Muscle layer of colon (tissue), 2 donors: ENCODE data around the gene PRDM16.

Source experiments
- H3K27ac ChIP-seq: one replicate; pipeline ENCODE4 v1.7.0; 2013; ENCODE audit warnings: low read depth, mild to moderate bottlenecking, low read length, moderate library complexity
- H3K27me3 ChIP-seq, 2 donors: one replicate each; pipeline ENCODE4 v1.7.0; 2013; ENCODE audit warnings: low read length in 2 of 2, mild to moderate bottlenecking in 2 of 2; ENCODE audit not compliant: insufficient read depth in 2 of 2, control insufficient read depth in 1 of 2
- H3K36me3 ChIP-seq: one replicate; pipeline ENCODE4 v1.7.0; 2013; ENCODE audit warnings: mild to moderate bottlenecking, low read length; ENCODE audit not compliant: insufficient read depth
- H3K4me1 ChIP-seq: one replicate; pipeline ENCODE4 v1.7.0; 2013; ENCODE audit warnings: mild to moderate bottlenecking, low read length; ENCODE audit not compliant: insufficient read depth
- H3K4me3 ChIP-seq, 2 donors: one replicate each; pipeline ENCODE4 v1.7.0; 2013; ENCODE audit warnings: low read length in 2 of 2, low read depth in 1 of 2, mild to moderate bottlenecking in 1 of 2, moderate library complexity in 1 of 2
- H3K9ac ChIP-seq: one replicate; pipeline ENCODE4 v1.7.0; 2013; ENCODE audit warnings: low read length
- H3K9me3 ChIP-seq: one replicate; pipeline ENCODE4 v1.7.0; 2013; ENCODE audit warnings: mild to moderate bottlenecking, low read length
- donor health status: abdominal sarcoma.
- donor health status: Adenocarcinoma of cecum.

PRDM16 gene

GRCh38 chr1:3115275-3116149, 46.5 kb downstream of the PRDM16 start:
- Histone ChIP-seq H3K9me3 (no peaks in the 10 kb centered on the region), H3K27me3 (peaks cover 0 to 29% of the 10 kb centered on the region in 2 donors), H3K36me3 (no peaks in the 10 kb centered on the region), H3K4me1 (no peaks in the 10 kb centered on the region), H3K27ac (no peak overlapping the region), H3K9ac (no peak overlapping the region), H3K4me3 (no peak overlapping the region)

GRCh38 chr1:3116150-3116510, 47.1 kb downstream of the PRDM16 start:
- H3K9me3 ChIP-seq: no peaks in the 10 kb centered on the region
- no peaks in the 10 kb centered on the region for H3K4me1 ChIP-seq
- H3K27me3 ChIP-seq: peaks cover 0 to 25% of the 10 kb centered on the region in 2 donors
- no peaks in the 10 kb centered on the region for H3K36me3 ChIP-seq
- no peak overlapping the region for H3K9ac ChIP-seq
- no peak overlapping the region for H3K27ac ChIP-seq
- H3K4me3 ChIP-seq: no peak overlapping the region

DNA sequence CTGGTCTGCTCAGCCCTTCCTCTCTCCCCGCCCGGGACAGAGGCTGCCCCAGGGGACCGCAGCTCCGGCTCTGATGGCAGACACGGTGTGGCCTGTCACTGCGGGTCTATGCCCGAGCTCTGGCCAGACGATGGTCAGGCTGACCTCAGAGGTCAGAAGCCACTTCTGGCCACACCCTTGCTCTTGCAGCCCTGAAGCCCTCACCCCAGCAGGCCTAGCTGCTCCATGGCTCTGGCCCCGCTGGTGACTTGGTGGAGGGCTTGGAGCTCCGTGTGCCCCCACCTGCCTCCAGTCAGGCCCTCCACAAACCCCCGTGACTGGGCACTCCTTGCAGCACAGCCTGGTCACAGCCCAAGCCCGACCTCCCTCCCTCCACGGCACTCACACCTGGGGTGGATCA, 47.6 kb downstream of the PRDM16 start:
- H3K36me3 ChIP-seq: no peaks in the 10 kb centered on the region
- peaks cover 0 to 24% of the 10 kb centered on the region in 2 donors for H3K27me3 ChIP-seq
- no peak overlapping the region for H3K9ac ChIP-seq
- H3K9me3 ChIP-seq: no peaks in the 10 kb centered on the region
- H3K4me3 ChIP-seq: no peak overlapping the region
- no peaks in the 10 kb centered on the region for H3K4me1 ChIP-seq
- no peak overlapping the region for H3K27ac ChIP-seq

DNA sequence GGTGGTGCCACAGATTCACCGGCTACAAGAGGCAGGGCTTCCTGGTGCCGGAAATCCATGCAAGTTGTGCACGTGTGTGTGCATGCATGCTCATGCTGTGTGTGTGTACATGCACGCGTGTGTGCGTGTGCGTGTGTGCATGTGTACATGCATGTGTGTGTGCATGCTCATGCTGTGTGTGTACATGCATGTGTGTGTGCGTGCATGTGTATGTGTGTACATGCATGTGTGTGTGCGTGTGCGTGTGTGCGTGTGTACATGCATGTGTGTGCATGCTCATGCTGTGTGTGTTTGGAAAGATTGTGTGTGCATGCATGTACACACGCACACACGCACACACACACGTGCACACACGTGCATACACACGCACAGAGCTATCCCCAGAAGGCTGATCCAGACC, 48.9 kb downstream of the PRDM16 start:
- H3K4me3 ChIP-seq: no peak overlapping the region
- H3K27ac ChIP-seq: no peak overlapping the region
- no peaks in the 10 kb centered on the region for H3K9me3 ChIP-seq
- no peaks in the 10 kb centered on the region for H3K4me1 ChIP-seq
- H3K36me3 ChIP-seq: no peaks in the 10 kb centered on the region
- no peak overlapping the region for H3K9ac ChIP-seq
- H3K27me3 ChIP-seq: peaks cover 0 to 18% of the 10 kb centered on the region in 2 donors

DNA sequence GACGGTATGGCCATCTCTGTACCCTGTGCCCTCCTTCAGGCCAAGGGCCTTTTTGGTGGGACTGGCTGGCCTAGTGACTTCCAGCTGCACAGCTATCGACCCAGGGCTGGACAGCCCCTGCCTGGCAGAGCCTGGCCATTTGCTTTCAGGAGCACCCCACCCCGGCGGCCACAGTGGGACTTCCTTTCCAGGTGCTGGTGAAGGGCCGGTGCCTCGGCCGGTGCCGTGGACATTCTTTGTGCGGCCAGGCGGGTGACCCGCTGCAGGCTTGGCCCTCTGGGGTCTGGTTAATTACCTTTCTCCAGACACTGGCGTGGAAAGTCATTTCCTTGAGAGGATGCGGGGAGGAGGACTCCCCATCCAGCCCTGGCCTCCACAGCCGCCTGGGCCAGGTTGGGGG, 50.1 kb downstream of the PRDM16 start:
- Histone ChIP-seq H3K4me1 (no peaks in the 10 kb centered on the region), H3K9me3 (no peaks in the 10 kb centered on the region), H3K9ac (no peak overlapping the region), H3K36me3 (no peaks in the 10 kb centered on the region), H3K27ac (no peak overlapping the region), H3K4me3 (no peak overlapping the region), H3K27me3 (peaks cover 0 to 18% of the 10 kb centered on the region in 2 donors)

DNA sequence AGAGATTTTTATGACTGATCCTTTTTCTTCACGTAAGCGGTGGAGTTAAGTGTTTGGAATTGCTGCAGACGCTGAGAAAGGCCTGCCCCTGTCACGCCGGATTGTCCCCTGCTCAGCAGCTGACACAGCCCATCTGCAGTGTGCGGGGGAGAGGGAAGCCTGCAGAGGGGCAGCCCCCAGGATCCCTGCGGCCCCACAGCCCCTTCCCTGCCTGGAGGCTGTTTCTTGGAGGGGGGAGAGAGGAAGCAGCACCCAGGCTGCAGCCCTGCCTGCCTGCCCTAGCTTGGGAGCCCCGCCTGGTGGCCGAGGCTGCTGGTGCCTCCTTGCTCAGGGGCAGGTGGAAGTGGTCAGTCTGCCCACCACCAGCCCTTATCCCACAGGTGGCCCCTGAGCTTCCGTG, 50.7 kb downstream of the PRDM16 start:
- Histone ChIP-seq H3K4me3 (no peak overlapping the region), H3K4me1 (no peaks in the 10 kb centered on the region), H3K27me3 (peaks cover 0 to 18% of the 10 kb centered on the region in 2 donors), H3K9me3 (no peaks in the 10 kb centered on the region), H3K36me3 (no peaks in the 10 kb centered on the region), H3K27ac (no peak overlapping the region), H3K9ac (no peak overlapping the region)

DNA sequence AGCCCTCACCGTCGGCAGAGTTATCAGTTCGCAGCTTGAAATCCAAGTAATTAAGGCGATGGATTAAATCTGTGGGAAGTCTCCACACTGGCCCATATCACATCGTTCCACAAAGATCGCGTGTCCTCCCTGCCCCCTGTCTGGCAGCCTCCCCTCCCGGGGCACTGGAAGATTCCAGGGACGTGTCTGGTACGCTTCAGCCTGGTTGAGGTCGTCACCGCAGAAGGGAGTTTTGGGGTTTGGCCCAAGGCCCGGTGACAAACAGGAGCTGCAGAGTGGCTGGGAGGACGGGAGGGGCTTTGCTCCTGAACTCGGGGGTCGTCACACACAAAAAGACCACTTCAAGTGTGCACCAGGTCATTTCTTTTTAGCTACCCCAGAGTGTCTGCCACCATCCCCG, 51.1 kb downstream of the PRDM16 start:
- Histone ChIP-seq H3K9me3 (no peaks in the 10 kb centered on the region), H3K4me3 (no peak overlapping the region), H3K4me1 (no peaks in the 10 kb centered on the region), H3K9ac (no peak overlapping the region), H3K27me3 (peaks cover 0 to 18% of the 10 kb centered on the region in 2 donors), H3K27ac (no peak overlapping the region), H3K36me3 (no peaks in the 10 kb centered on the region)

- no peak overlapping the region for H3K27ac ChIP-seq
- H3K27me3 ChIP-seq: peaks cover 0 to 14% of the 10 kb centered on the region in 2 donors
- H3K9me3 ChIP-seq: no peaks in the 10 kb centered on the region
- H3K4me1 ChIP-seq: no peaks in the 10 kb centered on the region
- no peak overlapping the region for H3K9ac ChIP-seq
- no peak overlapping the region for H3K4me3 ChIP-seq
- no peaks in the 10 kb centered on the region for H3K36me3 ChIP-seq
Observed at GRCh38 chr1:3120994-3121393, 52.0 kb downstream of the PRDM16 start.

DNA sequence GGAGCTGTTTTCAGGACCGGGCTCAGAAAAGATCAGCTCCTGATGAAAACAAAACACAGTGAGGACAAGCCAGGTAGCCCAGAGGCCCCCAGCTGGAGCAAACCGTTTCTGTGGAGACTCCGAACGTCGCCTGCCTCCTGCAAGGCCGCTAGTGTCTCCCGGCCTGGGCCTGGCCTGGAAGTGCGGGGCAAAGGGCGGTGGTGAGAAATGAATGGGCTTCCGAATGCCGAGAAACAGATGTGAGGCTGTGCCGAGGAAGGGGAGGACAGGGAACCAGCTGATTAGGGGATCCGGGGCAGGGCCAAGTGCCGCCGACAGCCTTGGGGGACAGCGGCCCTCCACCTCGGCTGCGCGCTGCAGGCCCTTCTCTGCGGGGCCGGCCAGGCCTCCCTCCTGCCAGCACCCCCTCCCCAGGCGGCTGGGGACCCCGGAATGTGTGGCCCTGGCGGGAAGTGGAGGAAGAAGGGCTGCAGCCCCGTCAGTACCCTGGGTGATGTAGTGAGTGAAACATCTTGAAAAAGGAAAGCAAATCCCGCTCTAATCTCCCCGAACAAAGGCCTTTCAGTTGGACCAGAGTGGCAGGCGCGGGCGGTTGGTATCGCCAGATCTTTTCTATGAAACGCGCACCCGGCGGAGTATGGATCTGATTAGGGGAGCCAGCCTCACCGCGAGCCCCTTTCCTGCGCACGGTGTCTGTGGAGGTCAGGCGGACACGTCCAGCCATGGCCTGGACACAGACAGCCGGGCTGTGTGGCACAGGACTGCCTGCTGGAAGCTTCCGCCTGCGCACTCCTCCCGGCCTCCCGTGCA, 52.6 kb downstream of the PRDM16 start:
- H3K4me3 ChIP-seq: no peak overlapping the region
- no peak overlapping the region for H3K27ac ChIP-seq
- no peak overlapping the region for H3K9ac ChIP-seq
- H3K9me3 ChIP-seq: no peaks in the 10 kb centered on the region
- no peaks in the 10 kb centered on the region for H3K36me3 ChIP-seq
- H3K4me1 ChIP-seq: peaks cover 4% of the 10 kb centered on the region
- H3K27me3 ChIP-seq: peaks cover 0 to 14% of the 10 kb centered on the region in 2 donors

DNA sequence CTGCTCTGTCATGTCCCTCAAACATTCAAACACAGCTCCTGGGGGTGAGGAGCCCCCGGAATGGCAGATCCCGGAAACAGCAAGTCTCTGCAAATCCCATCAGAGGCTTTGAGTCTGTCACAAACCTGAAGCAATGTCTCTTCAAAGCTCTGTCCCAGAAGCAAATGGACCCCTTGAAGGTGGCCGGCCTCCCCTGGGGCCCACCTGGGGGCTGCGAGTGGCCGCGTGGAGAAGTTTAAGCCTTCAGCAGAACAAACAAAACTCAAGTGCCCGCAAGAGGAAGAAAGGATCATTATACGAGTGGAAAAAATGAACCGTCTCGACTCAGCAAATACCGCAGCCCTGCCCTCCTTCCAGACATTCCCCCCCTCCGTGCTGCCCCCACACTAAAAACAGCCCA, 53.3 kb downstream of the PRDM16 start:
- no peak overlapping the region for H3K27ac ChIP-seq
- H3K9ac ChIP-seq: no peak overlapping the region
- H3K27me3 ChIP-seq: peaks cover 0 to 14% of the 10 kb centered on the region in 2 donors
- no peak overlapping the region for H3K4me3 ChIP-seq
- H3K36me3 ChIP-seq: no peaks in the 10 kb centered on the region
- H3K9me3 ChIP-seq: no peaks in the 10 kb centered on the region
- H3K4me1 ChIP-seq: peaks cover 11% of the 10 kb centered on the region

DNA sequence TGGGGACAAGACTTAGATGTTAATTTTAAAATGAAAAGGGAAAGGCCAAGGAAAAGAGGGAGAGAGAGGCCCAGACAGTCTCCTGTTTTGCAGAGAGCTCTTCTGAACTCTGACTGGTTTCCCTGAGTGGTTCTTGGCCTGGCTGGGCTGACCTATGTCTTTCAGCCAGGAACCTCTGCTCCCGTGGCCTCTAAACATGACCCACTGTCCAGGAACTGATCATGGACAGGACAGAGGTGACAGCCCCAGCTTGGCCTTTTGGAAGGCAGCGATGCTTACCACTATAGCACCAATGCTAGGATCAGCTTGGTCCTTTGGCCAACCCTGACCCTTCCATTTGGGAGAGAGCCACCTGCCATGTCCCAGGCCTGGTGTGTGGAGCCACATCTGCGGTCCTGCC, 55.2 kb downstream of the PRDM16 start:
- Histone ChIP-seq H3K36me3 (no peaks in the 10 kb centered on the region), H3K9me3 (no peaks in the 10 kb centered on the region), H3K4me3 (no peak overlapping the region), H3K27me3 (peaks cover 0 to 6% of the 10 kb centered on the region in 2 donors), H3K9ac (no peak overlapping the region), H3K4me1 (peaks cover 14% of the 10 kb centered on the region), H3K27ac (no peak overlapping the region)
